AG09319 (cell line): ENCODE data around the gene BNIPL.

ENCODE experiments used
- DNase-seq: peaks from one replicate; pipeline ENCODE4 v3.0.0-alpha.2; 2010; ENCODE audit warnings: low read depth; ENCODE audit errors: extremely low read depth
- TF ChIP-seq, protein P1 (sequence below): IDR thresholded peaks from 2 replicates; pipeline ENCODE4 v1.5.1; 2011; ENCODE audit warnings: low read depth, mild to moderate bottlenecking, inconsistent platforms, low read length, moderate library complexity

Gene BNIPL

DNA sequence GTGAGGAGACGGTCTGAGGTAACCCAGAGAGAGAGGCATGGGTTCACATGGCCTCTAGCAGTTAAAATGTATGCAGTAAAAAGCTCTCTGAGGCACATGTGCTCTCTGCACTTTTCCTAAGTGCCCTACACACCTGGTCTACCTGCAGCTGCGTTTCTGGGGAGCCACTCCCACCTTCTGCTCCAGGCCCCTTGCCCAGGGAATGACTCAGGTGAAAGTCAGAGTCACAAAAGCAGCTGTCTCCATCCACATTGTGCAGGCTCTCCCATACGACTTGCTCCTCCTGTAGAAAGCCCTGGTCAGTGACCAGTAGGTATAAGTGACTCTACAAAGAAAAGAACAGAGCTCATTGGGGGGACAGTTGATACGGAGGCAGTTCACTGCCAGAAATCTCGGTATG is 38.4 kb upstream of the BNIPL start:
- TF ChIP-seq, protein P1, sequence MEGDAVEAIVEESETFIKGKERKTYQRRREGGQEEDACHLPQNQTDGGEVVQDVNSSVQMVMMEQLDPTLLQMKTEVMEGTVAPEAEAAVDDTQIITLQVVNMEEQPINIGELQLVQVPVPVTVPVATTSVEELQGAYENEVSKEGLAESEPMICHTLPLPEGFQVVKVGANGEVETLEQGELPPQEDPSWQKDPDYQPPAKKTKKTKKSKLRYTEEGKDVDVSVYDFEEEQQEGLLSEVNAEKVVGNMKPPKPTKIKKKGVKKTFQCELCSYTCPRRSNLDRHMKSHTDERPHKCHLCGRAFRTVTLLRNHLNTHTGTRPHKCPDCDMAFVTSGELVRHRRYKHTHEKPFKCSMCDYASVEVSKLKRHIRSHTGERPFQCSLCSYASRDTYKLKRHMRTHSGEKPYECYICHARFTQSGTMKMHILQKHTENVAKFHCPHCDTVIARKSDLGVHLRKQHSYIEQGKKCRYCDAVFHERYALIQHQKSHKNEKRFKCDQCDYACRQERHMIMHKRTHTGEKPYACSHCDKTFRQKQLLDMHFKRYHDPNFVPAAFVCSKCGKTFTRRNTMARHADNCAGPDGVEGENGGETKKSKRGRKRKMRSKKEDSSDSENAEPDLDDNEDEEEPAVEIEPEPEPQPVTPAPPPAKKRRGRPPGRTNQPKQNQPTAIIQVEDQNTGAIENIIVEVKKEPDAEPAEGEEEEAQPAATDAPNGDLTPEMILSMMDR = no peak
- DNase-seq = no peak

DNA sequence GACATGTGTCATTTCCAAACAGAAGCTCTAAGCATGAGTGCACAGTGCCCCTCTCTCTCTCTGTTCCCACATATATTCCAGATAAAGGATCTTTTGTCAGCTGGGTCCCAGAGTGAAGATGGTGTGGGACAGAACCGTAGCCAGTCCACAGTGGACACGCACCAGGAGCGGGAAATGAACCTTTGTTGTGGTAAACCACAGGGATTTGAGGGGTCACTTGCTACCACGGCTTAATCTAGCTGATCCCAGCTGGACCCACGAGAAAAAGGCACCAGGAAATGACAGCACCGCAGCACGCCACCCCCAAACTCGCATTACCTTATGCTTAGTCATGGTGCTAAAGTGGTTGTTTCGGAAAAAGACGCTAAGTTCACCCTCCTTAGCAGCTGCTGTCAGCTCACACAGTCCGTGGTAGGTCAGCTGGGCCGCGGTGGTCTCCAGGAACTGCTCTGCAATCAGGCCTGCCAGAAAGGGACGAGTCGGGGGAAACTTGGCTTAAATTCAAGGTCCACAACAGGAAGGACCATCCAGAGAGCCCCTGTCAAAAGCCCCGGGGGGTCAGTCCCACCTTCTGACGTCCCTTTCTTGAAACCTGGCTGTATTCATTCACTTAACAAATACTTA is 37.2 kb upstream of the BNIPL start:
- TF ChIP-seq, protein P1 = no peak
- DNase-seq = no peak

DNA sequence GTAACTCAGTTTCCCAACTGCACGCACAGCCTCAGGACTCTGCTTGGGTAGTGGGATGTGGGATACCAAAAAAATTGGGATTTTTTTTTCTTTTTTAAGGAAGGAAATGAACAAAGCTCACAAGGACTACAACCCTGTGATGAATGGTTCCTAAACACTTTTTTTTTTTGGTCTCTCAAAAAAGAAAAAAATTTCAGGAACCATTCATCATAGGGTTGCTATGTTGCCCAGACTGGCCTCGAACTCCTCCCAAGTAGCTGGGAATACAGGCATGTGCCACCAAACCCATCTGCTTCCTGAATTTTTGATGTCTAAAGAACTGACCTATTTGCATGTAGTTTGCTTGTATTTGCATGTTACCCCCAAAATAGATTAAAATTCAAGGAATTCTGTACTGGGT is 36.5 kb upstream of the BNIPL start:
- DNase-seq = no peak
- TF ChIP-seq, protein P1 = no peak

DNA sequence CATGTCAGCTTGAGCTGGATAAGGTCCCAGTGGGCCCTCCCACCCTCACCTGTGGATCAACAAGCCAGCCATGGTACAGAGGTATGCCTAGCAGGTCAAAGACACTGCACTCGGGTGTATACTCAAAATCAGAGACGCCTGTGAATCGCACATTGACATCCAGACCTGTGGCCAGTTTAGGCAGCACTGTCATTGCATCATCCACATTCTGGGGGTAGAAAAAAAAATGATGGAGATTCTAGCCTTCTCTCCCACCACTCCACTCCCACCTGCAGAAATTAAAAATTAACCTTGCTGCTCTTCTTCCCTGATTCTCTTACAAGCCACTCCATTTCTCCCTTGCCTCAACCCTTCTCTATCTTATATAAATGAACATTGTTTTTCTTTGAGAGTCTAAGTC is 36.0 kb upstream of the BNIPL start:
- TF ChIP-seq, protein P1 = no peak

DNA sequence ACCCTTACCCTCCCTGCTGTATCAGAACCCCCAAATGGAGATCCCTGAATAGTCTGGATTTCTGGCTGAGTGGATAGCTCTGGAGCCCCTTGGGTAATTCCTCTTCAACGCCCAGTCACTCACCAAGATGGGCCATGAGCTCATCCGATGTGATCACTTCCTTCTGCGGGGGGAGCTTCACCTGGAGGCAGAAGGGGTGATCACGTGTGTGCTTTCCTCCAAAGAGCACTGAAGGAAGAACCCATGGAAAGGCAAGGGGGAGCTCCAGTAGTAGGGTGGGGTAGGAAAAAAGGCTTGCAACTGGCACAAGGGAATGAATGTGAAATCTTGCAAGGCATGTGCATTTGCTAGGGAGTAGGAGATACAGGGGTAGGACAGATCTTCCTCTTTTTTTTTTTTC is 34.8 kb upstream of the BNIPL start:
- TF ChIP-seq, protein P1 = no peak
- DNase-seq = no peak

More for the DNA sequence above, 36.0 kb upstream of the BNIPL start:
- DNase-seq = no peak

DNA sequence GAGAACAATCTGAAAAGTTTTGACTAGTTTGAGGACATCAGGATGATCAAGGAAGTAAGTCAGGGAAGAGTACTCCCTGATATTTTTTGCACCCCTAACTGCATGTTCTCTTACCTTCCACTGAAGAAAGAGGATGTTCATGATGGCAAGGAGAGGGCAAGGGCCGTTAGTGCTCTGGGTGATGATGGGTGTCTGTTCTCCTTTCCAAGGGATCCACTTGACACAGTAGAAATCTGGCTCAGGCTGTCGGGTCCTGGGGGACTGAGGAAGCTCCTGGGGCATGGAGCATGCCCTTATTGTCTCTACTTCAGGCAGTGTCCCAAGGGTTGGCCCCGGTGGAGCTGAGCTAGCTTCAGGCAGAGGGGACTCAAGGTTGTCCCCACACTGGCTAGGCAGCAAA is 34.3 kb upstream of the BNIPL start:
- TF ChIP-seq, protein P1 = no peak

DNA sequence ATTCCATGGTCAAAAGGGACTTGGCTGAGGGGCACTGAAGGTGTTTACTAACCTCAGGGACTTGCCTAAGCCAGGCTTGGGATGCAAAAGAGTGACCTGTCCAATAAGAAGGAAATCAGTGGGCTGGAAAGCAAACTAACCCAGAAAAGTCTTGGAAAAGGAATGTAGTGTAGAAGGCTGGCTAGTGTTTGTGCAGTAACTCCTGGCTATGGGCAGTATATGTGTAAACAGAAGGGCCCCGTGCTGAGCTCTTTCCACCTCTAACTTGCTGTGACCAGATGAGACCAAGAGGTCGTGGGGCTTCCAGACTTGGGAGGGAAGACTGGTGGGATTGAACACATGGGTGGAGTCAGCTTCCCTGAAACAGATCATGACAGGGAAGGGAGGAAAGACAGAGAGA is 33.8 kb upstream of the BNIPL start:
- TF ChIP-seq, protein P1 = no peak

More for the DNA sequence above, 34.3 kb upstream of the BNIPL start:
- no peak for DNase-seq

More for the DNA sequence above, 33.8 kb upstream of the BNIPL start:
- DNase-seq = no peak
